HG02623 (cell line): ENCODE results near the gene RUNX2.

Experiments used
- ATAC-seq: cut with Tn5 transposase; IDR thresholded peaks from one replicate; pipeline ENCODE4 v1.9.1; 2021; ENCODE audit warnings: moderate library complexity; ENCODE audit not compliant: unreplicated experiment

The RUNX2 gene

DNA sequence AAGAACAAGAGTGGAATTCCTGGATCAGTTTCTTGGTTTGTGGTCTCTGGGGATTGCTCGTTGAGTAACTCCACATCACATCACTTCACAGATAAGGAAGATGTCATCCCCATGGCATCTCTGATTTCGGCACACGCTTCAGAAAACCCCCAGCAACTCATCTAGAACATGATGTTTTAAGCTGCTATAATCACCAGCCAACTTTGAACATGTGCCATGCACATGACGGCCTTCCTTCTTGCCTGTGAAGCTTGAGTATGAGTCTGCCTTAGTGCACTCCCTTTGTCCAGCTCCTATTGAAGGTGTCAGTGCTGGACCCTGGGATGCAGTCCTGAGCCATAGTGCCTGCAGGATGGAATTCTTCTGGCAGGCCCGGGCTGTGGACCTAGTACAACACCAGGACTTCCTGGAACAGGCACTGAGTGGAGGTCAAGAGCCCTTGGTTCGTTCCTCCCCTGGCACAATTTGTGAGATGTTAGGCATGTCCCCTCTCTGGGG, 281.1 kb downstream of the RUNX2 start:
- ATAC-seq: no peak

DNA sequence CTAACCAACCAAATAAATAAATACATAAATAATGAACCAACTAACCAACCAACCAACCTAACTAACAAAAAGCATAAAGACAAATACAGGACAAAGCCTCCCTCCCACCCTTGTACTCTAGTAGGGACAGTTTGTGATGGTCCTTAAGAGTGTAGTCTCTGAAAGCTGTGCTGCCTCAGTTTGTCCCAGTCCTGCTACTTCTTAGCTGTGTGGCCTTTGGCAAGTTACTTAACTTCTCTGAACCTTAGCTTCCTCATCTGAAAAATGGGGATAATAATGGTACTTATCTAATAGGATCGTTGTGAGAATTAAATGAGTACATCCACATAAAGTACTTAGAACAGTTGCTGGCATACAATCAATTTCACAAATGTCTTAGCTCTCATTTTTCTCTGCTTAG, 282.2 kb downstream of the RUNX2 start:
- no peak for ATAC-seq

DNA sequence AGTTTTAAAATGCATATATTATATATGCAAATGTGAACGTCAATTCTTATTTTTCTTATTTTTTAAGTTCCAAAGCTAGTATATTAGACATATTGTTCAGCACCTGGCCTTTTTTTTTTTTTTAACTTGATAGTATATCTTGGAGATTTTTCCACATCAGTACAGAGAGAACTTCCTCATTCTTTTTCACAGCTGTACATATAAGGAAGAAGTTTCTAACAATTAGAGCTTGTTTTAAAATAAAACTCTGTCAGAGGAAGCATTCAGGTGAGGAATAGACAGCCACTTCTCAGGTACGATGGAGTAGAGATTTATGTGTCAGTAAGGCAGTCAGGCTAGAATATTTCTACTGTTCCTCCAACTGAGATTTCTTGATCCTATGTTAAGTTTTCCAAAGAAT, 282.7 kb downstream of the RUNX2 start:
- no peak for ATAC-seq

DNA sequence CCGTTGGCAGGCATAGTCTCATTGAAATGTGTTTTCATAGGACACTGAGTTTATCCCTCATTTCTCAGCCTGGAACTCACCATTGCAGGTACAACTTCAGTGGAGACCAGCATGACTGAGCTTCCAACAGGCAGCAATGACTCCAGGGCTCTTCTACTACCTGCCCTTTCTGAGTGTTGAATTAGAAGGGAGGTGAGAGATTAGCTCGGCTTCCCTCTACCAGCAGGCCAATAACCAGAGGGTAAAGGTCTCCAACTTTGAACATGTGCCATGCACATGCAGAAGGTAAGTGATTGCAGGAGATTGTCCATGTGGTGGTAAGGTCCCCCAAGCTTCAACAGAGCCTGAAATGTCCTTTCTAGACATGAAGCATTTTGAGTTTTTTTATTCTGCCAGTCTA, 283.4 kb downstream of the RUNX2 start:
- no peak for ATAC-seq

DNA sequence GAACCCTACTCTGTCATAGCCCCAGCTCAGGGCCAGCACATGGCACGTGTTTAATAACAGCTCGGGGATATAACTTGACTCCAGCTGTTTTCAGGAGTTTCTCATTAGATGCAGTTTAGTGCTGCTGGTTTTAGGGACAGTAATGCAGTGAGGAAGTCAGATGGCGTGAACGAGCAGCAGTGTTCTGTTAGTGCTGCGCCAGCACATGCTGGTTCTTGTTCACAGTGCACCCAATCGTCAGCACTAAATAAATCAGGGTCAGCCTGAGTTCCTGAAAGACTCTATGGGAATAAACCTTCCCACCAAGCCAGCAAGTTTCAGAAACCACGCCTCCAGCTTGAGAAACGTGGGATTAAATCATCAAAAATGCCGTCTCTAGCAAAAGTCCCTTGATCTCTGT, 285.5 kb downstream of the RUNX2 start:
- ATAC-seq: no peak

DNA sequence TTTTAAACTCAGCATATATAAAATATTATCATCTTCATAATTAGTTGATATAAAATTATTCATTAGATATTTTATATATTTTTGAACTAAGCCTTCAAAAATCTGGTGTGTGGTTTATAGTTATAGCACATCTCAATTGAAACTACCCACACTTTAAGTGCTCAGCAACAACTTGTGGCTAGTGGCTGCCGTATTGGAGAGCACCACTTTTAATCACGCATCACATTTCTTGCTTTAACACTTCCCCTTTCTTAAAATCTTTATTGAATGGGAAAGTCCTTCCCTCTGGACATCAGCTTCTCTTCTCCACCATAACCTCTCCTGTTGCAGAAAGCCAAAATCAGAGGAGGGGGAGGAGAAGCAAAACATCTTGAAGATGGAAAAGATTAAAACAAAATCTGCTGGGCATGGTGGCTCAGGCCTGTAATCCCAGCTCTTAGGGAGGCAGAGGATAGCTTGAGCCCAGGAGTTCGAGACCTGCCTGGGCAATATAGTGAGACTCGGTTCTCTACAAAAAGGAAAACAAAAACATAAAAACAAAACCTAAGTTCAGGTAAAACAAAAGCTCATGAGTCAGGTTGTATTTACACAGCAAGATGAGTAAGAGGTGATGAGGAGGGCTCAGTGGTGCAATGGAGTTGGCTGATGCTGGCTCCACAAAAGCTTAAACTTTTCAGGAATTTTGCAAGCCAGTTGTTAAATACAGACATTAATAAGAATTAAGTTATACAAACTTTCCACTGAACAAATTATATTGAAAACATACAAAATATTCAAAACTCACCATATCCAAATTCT, 286.6 kb downstream of the RUNX2 start:
- ATAC-seq: no peak

DNA sequence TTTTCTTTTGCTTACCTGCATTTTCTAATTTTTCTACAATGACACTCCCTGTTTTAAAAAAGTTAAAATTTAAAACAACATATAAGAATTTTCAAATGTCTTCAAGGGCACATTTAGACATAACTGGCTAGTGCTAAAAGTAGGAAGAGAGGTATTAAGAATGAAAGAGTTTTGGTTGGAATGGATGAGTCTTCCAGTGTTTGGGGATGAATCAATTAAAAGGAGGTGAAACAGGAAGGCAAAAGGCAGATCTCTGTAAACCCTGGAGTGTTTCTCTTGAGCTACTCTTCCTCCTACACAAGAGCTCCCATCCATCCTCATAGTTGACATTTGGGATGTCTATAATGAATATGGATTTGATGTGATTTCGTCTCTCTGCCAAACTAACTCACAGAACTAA, 288.1 kb downstream of the RUNX2 start:
- no peak for ATAC-seq

DNA sequence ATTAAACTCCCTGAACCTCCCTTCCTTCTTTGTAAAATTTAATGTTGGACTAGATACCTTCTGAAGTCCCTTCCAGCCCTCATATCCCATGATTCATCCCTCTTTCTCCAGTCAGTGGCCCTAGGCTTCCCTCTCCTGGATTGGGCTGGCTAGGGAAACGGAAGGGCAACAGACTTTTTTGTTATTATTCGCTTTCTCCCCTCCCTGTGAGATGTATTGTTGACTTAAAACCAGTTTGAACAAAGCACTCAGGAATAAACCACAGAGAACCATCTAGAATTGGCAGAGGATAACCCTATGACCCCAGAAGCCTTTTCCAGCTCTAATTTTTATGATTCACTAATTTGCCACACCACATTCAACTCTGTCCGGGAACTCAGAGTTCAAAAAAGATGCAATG, 289.3 kb downstream of the RUNX2 start:
- no peak for ATAC-seq

DNA sequence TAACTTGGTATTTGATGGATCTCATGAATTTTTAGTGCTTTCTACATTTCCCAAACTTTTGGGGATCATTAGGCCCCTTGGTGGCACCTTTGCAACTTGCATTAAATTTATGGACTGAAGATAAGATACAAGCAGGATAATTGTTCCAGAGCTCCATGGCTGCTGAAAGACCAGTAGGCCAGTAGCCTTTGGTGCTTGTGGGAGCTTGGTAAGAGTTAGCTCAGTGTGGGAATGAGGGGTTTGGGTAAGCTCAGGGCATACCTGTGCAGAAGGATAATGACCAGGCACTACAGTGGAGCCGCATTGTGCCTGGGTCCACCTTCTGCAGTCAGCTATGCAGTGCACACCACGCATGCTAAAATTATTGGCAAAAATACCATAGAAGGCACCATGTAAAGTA, 290.1 kb downstream of the RUNX2 start:
- ATAC-seq: no peak

DNA sequence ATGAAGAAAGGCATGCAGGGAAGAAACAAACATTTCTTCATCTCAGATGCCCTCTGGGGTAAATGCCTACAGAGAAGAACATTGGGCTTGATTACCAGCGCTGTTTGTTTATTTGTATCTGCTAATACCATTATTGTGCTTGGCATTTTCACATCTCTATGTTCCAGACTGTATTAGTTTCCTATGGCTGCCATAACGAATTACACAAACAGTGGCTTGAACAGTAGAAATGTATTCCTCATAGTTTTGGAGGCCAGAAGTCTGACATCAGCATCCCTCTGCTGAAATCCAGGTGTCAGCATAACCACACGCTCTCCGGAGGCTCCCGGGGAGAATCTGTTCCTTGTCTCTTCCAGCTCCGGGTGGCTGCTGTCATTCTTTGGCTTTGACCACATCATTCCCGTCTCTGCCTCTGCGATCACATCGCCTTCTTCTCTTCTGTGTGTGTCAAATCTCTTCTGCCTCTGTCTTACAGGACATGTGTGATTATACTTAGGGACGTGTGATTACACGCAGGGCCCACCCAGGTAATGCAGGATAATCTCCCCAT, 291.2 kb downstream of the RUNX2 start:
- ATAC-seq: no peak

DNA sequence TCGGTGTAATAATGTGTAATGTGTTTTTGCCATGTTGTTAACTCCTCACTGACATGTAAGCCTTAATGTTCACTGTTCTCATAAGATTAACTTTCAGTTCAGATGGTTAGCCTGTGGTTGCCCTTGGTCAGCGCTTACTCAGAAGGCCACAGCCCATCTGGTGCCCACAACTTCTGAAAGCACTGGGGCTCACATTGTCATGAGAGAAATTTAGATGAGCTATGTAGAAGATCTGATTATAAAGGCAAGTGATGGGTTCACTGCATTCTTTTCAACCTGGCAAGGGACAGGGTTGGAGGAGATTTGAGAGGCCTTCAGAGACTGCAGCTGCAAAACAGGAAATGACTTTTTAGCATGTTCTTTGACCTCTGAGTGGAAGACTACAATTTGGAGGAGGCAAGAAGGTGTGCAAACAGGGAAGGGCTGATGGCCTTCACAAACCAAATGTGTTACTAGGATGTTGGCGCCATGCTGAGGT, 291.9 kb downstream of the RUNX2 start:
- ATAC-seq: no peak

DNA sequence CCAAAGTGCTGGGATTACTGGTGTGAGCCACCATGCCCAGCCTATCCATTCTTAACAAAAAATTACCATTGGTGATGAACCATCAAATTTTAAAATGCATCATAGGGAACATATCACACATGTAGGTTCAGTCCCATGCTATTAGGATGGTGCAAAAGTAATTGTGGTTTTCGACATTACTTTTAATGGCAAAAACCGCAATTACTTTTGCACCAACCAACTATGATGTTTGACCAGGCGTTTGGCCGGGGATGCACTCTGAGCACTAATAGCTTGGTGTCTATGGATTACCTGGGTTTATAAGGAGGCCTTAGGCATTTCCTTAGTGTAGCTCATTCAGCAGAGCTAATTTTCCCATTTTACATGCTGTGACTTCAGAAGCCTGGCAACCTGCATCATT, 296.1 kb downstream of the RUNX2 start:
- no peak for ATAC-seq

DNA sequence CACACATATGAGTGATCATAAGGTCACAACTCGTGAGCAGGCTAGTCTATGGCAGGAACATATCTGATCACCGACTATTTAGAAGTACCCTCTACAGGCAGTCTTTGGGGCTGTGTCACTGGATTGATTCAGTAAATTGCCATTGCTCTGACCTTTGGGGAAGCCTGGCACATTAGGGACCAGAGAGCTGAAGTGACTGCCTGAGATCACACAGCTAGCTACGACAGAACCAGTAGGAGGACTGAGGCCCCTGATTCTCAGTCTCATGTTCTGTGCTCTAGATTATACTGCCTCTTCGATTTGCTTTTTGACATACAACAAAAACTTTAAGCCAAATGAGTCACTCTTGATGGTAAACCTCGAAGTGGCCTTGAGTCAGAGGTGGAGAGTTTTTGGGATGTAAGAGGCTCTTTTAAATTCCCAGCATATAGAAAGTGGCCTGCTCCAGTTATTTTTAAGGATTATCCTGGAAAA, 297.1 kb downstream of the RUNX2 start:
- no peak for ATAC-seq

DNA sequence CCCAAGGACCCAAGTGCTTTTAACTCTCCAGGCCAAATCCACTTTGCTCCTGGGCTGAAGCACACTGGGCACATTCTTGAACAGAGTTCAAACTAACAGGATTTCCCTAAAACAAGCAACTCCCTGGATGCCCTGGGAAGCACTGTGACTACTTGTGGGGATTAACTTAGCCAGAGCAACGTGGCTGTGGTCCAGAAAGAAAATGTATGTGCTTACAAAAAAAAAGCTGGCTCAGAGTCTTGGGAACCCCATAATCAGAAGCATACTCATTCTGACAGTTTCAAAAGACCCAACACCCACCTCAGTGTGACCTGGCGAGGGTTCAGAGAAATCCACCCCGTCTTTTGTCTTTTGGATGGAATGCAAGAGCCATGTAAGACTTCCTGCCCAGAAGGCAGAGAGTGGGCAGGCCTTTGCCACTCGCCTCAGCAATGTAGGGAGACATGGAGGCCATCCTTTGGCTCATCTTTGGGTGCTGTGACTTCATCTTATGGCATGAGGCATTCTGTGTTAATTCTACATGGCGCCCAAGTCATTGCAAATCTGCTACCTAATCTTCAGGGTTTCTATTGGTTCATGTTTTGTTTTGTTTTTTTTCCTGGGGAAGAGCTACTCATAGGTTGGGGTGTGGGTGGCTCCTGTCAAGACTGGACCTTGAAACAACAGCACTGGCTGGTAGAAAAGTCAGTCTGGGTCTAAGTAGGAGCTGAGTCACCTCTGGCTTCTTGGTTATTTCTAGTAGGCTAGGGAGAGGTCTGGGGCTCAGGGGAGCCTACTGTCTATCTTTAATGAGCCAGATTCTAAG, 298.2 kb downstream of the RUNX2 start:
- no peak for ATAC-seq

DNA sequence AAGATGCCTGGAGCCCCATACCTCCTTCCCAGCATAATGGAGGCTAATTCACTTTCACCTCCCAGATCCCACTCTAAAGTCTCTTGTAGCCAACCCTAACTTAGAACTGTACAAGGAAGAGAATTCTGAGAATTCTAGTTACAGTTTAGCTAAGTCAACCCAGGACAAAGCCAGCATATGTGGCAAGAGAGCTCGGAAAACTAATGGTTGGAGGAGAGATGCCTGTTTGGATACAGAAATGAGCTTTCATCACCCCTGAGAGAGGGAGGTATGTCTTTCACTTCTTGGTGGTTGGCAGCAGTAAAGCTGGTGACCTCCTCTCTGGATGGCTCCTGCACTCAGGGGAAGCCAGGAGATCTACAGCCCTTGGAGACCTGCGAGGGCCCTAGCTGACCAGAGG, 302.2 kb downstream of the RUNX2 start:
- no peak for ATAC-seq

DNA sequence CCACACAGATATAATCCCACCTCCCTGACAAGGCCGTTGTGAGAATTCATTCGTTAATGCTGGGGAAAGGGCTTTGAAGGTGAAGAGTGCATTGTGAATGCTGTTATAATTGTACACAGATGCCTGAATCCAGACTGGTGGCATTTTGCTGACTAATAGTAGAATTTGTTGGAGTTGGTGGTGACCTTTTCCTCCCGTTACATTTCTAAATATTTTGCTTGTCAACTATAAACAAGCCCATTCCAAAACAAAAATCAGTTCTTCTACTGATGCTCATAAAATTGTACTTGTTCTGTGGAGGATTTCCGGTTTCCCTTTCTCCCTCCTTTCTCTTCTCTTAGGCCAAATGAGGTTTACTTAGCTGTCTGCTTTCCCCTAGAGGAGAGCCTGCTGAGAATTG, 302.7 kb downstream of the RUNX2 start:
- no peak for ATAC-seq

DNA sequence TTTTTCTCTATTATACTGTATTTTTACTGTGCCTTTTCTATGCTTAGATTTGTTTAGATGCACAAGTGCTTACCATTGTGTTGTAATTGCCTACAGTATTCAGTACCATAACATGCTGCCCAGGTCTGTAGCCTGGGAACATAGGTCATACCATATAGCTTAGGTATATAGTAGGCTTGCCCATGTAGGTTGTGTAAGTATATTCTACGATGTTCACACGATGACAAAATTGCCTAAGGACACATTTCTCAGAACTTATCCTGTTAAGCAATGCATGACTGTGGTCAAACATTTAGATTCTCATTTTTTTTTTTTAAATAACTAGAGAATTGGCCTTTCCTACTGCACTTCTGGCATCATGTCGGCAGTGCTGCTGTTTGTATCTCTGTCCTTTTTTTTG, 303.3 kb downstream of the RUNX2 start:
- no peak for ATAC-seq

DNA sequence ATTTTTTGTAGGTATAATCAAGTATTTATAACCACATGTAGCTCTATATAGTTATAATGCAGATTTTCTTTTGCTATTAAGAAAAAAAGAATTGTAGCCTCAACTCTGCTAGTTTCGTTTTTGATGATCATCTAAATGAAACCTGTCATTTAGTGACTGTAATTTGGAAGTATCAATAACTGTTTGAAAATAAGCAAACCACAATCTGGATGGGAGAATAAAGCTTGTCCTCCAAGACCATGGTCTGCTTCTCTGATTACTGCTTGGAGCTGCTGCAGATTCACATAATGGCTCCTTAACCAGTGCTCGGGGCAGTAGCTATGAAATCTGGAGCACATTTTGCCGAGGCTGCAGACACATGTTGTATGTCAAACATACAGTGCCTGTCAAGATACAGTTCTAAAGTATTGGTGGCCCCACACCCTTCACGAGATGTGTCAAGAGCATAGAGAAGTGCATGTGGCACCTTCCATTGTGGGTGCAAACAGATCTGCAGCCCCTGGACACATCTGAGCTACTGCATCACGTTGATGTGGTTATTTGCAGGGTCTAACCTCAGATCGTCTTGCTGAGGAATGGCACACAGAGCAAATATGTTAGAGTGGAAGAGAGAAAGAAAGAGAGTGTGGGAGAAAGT, 305.3 kb downstream of the RUNX2 start:
- no peak for ATAC-seq

DNA sequence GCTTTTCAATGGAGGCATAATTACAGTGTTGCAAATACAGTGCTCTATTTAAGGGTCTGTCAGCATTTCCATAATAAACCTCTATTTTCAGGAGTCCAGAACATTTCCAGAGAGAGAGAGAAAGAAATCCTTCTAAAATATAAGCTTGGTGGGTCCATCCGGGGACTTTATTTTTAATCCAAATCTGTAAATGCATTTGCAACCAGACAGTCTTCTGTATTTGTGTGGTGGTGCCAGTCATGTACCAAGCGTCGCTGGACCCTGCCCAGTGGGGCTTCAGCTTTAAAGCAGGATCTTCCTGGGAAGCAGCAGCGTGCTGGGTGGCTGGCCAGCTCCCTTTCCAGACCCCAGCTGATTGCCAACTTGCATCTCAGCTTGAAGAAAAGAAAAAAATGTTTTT, 306.1 kb downstream of the RUNX2 start:
- ATAC-seq: no peak

DNA sequence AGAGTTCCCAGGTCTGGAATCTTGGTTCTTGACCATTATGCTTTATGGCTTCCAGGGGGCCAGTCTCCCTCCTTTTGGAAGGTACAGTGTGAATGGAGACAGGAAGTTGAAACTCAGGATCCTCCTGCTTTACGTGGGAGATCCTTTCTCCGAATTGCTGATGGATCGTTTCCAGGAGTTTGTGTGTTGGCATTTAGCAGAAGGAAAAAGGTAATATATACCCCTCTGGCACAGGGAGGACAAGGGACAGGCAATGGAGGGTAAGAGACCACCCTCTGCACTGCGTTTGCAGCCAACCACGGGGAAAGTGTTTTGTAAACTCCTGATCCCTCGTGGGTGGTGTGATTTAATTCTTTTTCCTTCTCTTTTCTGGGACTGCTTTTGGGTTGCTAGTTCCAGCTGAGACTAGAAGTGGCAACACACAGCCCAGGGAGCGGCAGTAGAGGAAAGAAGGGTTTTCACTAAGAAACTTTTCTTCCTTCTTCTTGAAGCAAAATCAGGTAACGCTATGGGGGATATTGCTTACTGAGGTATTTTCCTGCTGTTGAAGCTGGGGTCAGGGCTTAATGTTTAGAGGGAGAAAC, 307.2 kb downstream of the RUNX2 start:
- ATAC-seq: no peak

DNA sequence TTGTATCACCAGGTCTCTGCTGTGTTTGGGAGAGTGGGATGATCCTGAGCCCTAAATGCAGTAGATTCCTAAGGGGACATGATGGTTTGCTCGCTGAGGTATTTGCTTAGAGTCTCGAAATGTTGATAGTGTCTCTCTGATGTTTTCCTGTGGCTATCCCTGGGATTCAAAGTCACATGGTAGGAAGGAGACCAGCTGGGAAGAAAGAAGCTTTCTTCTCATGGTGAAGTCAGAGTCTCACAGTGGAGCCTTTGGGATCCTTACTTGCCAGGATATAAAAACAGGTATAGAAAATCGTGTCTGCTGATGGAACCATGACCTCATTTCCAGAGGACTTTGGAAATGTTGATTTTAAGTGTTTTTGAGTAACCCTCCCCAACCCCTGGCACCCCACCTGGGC, 308.9 kb downstream of the RUNX2 start:
- no peak for ATAC-seq
